Germinal center (tissue), 1 donor: ENCODE results near the gene EPB41L4B.

Source experiments
- DNase-seq: peaks from one replicate; pipeline ENCODE4 v3.0.0; 2012; ENCODE audit warnings: mixed read lengths, low spot score

The EPB41L4B gene

DNA sequence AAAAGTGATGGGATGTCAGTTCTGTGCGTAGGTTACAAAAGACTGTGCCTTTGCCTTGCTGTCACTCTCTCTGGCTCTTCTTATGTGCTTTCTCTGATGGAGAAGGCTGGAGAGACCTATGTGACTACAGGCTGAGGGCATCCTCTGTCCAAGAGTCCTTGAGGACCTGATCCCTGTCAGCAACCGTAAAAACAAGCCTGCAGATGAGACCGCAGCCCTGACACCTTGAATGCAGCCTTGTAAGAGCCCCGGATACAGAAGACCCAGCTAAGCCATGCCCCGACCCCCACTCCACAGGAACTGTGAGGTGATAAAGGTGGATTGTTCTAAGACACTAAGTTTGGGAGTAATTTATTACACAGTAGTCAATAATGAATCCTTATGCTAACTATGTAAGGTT lies 121.2 kb downstream of the EPB41L4B start:
- DNase-seq = no peak

DNA sequence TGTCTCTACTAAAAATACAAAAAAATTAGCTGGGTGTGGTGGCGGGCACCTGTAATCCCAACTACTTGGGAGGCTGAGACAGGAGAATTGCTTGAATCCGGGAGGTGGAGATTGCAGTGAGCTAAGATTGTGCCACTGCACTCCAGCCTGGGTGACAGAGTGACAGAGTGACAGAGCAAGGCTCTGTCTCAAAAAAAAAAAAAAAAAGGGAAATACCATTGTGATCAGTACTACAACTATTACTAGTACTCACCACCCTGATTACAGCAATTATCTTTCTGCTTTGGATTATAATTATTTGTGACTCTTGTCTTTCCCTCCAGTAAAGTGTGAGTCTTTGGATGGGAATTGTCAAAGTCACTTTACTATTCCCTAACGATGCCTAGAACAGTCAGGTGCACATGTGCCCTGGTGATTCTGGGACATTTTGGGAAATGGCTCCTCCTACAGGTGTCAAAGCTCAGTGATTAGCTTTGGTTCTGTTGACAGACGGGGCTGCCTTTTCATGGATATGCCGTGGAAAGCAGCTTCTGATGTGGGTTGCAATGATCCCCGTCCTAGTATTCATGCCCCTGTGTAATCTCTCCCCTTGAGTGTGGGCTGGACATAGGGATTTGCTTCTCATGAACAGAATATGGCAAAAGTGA lies 122.0 kb downstream of the EPB41L4B start:
- DNase-seq = no peak

DNA sequence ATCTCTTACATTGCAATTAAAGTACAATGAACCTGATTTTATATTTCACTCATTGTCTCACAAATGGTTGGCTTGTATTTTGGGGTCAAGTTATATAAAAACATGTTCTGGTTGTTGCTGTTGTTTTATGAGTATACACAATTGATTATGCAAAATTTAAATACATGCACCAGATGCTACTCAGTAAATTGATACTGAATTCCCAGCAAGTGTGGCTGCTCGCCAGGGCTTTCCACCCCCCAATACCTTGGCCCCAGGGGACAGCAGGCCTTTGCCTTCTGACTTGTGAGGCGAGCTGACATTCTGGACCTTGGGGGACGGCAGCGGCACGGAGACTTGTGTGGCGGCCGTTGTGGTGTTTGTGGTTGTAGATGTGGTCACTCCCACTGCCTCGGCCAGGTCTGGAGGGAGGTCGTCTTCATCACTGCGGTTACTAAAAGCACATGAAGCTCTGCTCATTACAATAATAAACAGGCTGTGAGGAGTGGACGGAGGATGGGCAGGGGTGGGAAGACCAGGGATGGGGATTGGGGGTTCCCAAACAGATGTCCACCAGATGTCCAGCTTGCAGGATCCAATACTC lies 126.8 kb downstream of the EPB41L4B start:
- no peak for DNase-seq

DNA sequence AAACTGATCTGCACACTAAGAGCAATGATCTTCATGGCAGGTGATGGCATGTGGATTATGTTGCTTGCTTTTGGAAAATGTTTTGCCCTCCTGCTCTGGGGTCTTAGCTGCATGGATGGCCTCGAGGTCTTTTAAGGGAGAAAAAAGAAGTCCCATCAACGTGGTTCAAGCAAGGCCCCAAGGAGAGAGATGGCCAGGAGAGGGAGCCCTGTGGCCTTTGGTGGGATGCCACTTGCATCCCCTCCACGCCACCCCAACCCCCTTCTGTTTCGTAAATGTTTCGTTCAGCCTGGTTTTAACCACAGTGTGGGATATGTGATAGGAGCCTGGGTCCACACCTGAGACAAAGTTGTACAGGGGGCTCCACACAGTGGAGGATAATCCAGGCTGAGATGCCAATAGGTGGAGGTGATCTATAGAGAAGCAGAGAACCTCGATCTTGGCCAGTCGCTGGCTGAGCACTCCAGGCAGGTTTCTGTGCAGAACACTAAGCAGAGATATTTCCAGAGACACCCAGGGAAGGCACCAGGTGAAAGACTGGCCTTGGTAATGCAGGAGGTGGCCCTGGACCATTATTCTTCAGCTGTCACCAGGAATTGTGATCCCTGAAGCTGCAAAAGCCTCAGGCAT lies 128.0 kb downstream of the EPB41L4B start:
- DNase-seq = no peak

DNA sequence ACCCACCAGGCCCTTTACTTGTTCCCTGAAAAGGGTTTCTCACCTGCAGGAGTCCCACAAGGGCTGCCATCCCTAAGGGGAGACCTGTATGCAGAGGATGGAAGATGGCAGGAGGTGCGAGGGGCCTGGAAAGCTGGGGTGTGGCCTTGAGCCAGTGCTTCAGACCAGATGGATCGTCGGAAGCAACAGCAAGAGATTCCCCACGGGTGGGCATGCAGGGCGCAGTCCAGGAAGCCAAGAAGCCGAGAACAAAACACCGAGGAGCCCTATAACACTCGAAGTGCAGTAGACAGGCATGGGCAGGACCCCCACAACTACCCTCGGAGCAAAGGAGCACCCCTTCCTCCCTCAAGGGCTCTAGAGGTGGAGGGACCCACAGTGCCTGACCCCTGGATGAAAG lies 129.1 kb downstream of the EPB41L4B start:
- DNase-seq = no peak

DNA sequence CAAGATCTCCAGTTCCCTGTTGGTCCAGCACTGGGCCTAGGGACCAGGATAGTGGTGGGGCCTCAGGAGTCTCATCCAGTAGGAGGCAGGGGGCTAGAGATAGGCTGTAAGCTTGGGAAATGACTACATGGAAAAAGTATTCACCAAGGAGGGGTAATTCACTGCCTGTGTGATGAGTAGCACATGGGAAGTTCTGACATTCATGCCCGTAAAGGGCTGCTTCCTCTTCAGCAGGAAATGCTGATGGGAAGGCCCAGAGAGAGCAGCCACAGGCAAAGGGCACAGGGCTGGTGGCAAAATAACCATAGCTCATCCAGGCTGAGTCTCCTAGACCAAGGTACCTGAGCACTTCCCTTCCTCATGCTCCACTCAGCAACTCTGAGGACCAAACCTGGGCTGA lies 130.7 kb downstream of the EPB41L4B start:
- no peak for DNase-seq

DNA sequence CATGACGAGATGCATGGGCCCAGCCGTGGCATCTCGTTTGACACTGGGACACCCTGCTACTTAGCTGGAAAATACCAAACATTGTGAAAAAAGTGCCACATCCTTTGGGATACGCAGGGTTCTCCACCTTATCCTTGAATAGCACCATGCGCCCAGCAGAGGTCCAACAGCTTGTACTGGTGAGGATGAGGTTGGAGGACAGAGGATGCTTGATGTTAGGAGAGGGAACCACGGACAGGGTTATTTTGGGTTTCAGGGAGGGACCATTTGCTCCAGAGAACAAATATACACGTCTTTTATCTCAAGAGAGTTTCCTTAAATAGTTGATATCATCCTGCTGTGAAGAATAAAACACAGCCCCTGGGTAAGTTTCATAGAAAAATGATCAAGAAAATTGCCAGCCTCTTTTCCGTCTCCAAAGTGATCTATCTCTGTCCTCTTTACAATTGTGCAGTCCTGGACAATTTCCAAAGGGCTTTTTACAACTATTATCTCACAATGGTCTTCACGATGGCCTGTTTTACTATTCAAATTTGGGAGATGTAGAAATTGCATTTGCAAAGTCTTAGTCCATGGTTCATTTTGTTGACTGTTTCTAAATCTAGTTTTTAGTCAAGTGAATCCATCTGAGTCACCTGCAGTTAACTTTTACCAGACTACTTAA lies 133.9 kb downstream of the EPB41L4B start:
- no peak for DNase-seq

DNA sequence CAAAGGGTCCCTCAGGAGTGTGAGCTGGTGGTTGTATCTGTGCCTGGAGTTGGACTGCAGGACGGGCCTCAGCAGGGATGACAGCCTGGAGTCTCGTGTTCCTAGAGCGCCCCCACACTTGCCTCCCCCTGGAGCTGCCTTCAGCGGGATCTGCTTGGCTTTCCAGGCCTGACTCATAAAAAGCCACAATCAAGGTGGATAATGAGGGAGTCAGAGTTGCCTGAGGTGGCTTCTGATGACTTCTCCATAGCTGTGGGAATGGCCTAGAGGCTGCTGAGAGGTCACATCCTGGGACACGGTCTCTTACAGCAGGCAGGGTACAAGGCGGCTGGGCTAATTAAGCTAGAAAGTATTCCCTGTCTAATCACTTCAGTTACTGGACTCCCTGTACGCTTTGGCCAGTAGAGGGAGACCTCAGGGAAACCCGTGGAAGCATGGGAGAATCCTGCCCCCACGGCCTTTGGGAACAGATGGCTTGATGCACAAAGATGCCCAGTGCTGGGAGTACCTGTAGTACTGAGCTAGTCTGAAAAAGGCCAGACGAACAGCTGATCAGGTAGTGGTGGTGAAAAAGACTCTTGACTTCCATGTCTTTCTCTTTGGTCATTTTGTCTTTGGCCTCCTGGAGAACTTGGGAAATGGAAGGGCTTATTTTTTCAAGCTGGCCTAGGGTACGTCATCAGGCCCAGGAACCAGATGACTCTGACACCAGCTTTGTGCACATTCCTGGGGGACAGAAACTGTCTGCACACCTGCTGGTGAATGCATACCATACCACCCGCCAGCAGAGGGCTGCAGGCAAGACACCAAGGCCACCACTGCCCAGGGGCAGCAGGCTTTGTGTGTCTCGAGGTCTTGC lies 137.7 kb downstream of the EPB41L4B start:
- peak; percentile 24 for DNase-seq

DNA sequence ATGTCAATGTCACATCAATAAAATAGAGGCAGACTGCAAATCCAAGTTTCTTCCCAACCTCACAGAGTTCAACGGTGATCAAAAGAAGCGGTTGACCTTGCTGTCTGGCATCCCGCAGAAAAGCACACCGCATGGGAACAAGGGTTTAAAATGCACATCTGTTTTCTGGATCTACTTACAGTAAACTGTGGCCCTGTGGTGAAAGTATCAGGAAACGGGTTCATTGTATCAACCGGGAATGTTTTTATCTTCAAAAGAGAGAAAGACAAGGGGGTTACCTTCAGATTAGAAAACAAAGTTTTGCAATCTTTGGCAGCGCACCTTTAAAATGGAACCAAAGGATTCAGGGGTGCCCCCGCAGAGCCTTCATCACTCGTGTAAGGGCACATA lies 138.3 kb downstream of the EPB41L4B start:
- DNase-seq = no peak

DNA sequence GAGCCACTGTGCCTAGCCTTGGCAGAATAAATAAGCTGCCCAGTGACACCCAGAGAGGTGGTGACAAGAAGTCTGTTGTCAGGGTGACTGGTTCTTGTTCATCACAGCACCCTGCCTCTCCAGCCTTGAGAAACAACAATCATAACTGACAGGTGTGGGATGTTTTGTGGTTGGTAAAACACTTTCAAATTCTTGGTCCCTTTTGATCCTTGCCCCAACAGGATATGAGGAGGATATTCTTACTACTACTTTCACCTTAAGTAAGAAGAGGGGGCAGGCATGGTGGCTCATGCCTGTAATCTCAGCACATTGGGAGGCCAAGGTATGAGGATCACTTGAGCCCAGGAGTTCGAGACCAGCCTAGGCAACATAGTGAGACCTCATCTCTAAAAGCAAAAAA lies 139.6 kb downstream of the EPB41L4B start:
- no peak for DNase-seq

DNA sequence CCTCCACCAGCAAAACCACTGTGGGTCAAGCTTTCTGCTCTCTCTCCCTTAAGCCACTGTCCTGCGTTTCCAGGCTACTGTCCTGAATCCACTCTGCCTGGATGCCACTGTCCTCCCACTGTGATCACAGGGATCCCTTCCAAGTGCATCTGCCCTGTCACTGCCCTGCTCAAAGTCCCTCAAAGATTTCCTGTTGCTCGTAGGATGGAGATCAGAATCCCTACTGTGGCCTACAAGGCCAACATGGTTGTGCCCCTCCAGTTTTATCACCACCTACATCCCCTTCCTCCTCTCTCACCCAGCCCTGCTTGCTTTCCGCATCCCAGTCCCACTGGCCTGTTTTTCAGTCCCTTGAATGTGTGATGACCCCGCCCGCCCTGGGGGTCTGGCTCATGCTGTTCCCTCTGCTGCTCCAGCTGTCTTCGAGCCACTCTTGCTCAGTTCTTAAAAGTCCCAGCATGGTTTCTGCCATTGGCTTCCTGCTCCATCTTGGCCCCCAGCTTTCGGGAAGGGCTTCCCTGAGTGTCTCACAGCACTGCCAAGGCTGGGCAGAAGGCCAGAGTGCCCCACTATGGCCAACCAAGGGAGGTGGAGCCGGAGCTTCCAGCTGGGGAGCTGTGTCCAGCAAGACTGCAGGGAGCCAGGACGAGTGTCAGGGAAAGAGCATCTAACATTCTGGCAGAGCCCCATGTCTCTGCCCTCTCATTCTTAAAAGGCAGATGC lies 140.9 kb downstream of the EPB41L4B start:
- DNase-seq = no peak

DNA sequence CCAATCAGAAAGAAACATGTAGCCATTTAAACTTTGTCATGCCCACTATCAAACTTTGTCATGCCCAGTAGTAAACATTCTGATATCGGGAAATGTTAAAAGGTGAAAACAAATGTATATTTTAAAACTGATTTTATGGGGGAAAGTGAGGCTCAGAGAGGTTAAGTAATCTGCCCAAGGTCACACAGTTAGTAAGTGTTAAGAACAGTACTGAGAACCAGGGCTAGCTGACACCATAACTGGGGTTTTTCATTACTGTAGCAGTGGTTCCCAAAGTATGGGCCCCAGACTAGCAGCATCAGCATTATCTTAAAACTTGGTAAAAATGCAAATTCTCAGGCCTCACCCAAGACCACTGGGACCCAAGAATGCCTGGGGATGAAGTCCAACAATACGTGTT lies 143.9 kb downstream of the EPB41L4B start:
- DNase-seq = no peak

DNA sequence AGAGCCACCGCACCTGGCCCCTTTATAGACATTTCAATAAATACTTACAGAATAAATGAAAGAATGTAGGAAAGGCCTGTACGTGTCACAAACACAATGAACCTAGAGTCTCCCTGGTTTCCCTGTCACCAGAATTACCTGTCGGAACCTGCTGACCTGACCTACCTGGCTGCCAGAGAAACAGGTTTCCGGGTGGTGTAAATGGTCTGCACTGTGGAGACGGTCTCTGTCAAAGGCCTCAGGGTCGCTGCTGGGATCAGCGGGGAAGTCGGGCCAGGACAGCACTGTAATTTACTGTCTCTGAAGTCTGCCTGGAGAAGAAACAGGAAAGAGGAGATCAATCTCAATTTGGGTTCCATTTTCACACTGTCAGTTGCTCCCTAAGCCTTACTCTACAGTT lies 144.5 kb downstream of the EPB41L4B start:
- no peak for DNase-seq

DNA sequence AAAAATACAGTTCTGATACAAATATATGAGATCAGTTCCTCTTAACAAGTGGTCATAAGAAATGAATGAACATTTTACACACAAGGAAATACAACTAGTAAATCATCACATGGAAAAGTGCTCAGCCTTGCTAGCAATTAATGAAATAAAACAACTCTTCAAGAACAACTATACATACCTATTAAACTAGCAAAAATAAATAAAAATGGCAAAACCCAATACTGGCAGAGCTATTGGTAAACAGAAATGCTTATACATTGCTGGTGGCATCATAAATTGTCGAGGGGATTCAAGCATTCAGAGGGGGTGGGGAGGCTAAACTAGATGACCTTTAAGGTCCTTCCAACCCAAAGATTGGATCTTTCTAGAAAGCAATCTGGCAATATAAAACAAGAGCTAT lies 147.9 kb downstream of the EPB41L4B start:
- DNase-seq = no peak

DNA sequence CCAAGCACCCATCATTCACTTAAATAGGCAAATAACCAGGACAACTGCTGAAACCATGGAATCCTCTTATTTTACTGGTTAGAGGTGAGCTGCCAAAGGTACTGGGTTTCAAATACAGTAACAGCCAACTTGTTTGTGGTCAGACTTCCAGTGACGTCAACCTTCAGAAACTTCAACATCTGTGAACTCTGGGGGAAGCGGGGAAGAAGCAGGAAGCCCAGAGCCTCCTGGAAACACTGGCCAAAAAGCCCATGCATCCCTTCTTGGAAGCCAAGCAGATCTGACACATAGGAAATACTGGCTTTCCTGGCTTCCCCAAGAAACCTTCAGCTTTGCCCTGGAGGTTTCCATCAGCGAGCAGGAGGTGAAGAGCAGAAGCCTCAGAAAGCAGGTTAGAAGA lies 148.9 kb downstream of the EPB41L4B start:
- no peak for DNase-seq

DNA sequence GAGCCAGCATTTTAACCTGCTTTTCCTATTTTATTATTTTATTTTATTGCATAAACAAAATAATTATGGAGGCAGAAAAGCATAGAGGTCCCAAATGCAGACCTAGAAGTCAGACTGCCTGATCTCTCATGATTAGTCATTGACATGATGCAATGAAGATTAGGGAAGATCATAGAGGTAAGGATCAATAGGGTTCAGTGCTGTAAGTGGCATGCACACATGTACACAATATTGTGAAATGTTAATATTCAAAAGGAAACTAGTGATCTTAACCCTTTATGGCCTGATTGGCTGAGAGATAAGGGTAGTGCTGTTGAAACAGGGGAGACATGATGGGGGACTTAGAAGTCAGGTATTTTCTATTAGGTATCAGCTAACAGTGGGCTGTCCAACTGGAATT lies 152.7 kb downstream of the EPB41L4B start:
- no peak for DNase-seq

DNA sequence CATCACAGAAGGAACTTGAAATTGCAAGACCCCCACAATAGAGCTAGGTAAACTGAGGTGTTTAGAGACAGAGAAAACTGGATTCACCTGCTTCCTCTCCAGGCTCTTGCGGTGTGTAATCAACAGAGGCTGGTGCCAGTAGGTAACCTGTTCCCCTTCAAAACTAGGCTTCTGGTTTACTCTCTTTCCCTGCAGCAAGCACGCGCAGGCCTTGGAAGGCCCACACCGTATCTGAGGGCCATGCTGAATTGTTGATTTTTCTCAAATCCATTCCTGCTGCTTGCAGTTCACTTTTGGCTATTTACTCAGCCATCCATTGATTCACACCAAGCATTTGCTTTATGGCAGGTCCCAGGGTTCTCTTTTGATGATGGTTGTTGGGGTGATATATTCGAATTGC lies 153.1 kb downstream of the EPB41L4B start:
- DNase-seq = no peak

DNA sequence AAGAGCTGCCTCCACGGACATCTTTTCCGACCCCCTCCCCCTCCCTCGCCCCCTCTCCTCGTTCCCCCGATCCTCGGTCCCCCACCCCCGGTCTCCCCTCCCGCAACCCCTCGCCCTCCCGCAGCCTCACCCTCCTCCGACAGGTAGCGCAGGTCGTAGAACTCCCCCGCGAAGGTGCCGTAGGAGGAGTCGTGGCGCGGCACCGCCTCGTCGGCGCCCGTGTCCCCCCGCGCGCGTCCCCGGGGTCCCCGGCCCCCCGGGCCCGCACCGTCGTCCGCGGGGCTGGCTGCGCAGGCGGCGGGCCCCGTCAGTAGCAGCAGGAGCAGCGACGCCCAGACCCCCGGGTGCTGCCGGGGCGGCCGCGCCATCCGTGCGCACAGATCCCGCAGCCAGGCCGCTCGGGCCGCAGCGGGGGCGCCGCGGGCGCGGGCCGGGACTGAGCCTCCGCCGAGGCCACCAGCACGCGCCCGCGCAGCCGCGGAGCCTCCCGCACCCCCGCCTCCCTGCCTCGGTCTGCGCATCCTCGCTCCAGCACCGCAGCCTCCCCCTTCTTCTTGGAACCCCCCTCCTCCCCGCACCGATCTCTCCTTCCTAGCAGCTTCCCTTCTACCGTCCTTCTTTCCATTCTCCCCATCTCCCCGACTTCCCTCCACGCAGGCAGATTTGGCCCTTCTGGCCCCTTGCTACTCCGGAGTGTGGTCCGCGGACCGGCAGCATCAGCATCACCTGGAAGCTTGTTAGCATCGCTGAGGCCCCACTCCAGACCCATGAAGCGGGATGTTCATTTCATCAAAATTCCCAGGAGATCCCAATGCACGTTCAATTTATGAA lies 153.9 kb downstream of the EPB41L4B start, which contains the start of gene FRRS1L:
FRRS1L (minus strand) TSS at position 479 of the 831 bp plus-strand sequence; CDS start at position 368, 111 bp downstream.
- DNase-seq = no peak

DNA sequence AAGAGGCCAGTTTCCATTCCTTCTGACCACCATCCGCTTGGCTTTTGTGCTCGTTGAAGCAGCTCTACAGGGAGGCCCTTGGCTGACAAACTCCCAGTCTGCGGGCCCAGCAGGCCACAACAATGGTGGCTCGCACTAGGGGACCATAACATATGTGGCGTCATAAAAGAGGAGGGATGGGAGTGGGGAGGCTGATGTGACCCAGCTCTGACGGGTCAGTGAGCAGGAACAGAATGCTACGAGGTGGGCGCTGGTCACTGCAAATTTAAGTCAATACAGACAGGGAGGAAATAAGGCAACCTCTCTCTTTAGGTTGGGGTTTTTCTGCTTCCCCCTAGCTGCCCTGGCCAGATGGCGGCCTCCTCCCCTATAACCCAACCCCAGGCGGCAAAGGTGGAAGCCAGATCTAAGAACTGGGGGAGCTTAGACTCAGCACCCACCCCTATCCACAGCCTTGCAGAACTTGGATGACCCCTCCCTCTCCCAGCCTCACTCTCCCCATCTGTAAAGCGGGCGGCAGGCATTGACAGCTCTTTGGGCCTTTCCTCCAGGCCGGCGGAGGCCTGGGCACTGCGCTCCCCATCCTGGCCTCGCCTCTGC lies 154.6 kb downstream of the EPB41L4B start:
- DNase-seq = no peak

DNA sequence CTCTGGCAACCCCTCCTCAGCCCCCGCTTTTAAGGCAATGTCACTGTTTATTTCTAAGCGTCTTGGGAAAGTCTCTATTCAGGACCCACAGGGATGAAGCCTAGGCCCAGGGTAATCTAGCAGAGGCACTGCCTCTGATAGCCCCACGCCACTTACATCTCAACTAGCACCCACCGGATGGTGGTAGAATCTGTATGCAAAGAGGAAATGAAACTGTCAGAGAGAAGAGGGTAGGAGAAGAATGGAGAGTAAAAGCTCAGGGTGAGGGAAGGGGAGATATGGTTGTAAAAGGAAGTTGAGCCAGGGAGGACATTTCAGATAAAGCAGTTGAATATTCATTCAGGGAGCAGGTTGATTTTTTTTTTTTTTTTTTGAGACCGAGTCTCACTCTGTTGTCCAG lies 156.8 kb downstream of the EPB41L4B start:
- DNase-seq = peak; percentile 42
